GM18507 (cell line): ENCODE data around the gene LSG1.
A peak's percentile ranks its signal among the peaks of the same experiment; 100 is the strongest.
"Not testable (repeated sequence)": the region's sequence is repeated elsewhere in the genome, so short reads cannot be mapped to it uniquely, and the experiment has no call there.

ENCODE experiments used
- DNase-seq: peaks from one replicate; pipeline ENCODE4 v3.0.0; 2011; ENCODE audit warnings: low read depth; ENCODE audit not compliant: insufficient read length; ENCODE audit errors: extremely low spot score
- FAIRE-seq: peaks from 2 replicates; lab custom pipeline; 2011; peaks lifted over from hg19 to GRCh38; lab: Jason Lieb, UNC

The LSG1 gene

DNA sequence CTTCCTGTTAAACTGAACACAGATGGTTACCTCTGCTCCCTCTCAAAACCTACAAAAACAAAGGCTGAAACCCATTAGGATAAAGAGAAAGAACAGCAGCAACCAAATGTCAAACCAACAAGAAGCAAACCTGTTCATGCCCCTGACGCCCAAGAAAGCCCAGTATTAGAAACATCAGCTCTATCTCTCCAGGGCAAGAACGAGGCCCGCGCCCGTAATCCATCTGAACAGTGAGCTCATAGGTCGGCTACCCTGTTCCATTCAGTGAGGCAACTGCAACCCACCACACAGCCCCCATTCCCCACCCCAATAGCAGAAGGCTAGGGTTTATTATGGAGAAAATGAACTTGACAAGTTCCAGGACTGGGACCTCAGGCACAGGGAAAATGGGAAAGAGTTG is 10.0 kb downstream of the LSG1 start:
- FAIRE-seq (no peak), DNase-seq (no peak)

DNA sequence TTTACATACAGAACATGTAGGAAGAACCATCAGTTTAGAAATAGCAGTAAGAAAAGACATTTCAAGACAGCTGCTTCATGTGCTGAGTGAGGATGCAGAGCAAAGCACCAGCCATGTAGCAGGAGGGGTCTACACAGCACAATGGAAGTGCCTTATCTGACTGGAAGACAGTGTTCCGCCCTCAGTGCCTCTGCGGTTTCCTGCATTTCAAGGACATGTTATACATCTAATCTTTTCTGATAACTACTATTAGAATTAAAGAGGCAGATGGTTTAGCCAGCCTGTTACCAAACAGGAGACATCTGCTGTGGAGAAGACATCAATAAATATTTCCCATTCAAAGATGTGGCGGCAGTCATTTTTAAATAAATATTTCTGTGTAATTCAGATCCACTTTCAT is 10.6 kb downstream of the LSG1 start:
- DNase-seq, result no peak
- FAIRE-seq, result no peak

DNA sequence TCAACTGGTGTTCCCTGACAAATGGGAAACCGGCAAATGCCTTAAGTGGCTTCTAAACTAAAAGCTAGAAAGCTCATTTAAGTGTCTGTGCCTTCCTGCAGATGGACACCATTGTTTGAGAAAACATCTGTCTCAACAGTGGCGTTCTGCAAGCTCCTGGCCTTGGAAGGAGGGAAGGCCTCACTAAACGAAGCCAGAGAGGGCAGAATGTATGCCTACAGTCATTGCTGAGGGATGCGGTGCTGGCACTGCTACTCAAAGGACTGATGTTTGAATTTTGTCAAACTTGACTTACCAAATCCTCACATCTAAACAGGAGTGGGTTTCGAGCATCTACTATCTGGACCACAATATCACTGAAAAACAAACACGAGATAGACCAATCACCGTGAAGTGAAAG is 12.2 kb downstream of the LSG1 start:
- FAIRE-seq, result no peak
- no peak for DNase-seq

DNA sequence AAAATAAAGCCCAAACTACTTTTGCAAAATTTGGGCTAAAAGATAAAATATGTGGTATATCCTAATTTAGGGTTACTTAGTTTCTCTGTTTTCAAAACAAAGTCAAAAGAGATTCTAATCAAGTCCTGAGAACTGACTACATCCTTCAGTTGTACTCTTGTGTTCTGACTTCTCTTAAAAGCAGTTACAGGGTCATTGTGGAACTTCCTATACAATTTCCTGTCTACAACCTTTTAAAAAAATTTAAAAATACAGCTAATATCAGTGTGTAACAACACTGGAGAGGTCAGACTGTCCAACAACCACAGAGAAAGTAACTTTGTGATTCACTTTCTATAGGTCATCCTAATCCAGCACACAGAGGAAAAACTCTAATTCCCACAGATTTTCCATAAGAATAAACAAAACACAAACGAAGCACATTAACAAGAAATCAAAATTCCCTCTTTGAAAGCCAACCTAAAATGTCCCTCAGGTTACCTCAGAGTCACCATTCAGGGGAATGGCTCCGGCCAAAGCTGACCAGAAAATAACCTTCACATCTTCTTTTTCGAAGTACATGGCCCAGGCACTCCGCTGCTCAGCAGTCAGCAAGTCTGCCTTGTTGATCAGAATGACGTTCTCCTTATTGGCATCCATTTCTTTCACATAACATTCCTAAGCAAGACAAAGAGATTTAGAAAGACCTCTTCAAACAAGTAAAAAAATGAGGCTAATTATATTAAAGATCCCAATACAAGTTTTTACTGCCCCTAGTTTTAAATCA is 13.3 kb downstream of the LSG1 start:
- FAIRE-seq, result no peak

DNA sequence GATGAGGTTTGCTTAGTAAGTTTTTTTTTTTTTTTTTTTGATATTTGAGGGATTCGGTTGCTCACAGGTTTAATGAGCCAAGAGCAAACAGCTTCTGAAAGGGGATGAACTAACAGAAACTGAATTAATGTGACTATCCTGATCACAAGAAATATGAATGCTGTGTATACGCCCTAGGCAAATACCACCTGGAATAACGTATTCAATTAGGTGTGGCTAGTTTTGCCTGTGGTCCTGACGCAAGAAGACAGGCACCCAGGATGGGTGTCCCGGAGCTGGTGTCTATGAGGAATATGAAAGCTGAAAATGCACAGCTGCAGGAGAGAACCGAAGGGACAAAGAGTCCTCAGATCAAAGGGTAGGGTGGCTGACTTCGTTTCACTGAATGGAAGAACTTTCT is 14.6 kb downstream of the LSG1 start:
- DNase-seq (no peak), FAIRE-seq (no peak)

More for the DNA sequence above, 13.3 kb downstream of the LSG1 start:
- no peak for DNase-seq

DNA sequence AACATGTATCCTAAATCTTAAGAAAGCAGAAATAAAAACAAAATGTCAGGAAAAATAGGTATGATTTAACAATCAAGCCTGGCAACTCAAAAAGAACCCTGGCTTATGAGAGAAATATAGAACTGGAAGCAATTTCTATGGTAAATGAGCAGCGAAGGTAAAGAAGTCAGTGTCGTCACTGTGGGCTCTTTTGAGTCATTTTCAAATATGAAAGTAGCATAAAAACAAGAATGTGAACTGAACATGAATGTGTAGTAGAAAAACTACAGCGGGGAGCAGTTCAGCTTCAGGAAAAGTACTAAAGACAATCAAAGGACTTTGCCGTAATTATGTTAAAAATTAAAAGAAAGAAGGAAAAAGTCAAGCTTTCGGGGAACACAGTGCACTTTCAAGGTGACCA is 17.5 kb downstream of the LSG1 start:
- peak; percentile 79 for FAIRE-seq

DNA sequence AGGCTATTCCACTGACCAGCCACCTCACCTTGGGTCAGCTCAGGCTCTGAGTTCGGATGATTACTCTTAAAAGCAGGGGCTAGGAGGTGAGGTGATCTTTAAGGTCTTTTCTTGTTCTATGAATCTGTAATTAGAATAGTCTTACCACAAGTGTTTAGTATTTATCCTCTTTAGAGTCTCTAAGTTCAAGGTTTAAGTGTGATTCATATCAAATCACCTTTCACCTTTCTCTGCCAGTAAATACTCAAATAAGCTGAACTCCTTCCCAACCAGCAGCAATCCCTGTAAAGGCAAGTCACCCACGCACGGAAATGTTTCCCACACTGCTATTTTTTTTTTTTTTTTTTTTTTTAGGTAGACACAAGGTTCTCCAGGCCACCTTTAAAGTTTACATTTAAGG is 24.2 kb downstream of the LSG1 start:
- DNase-seq (no peak), FAIRE-seq (no peak)

More for the DNA sequence above, 17.5 kb downstream of the LSG1 start:
- no peak for DNase-seq

DNA sequence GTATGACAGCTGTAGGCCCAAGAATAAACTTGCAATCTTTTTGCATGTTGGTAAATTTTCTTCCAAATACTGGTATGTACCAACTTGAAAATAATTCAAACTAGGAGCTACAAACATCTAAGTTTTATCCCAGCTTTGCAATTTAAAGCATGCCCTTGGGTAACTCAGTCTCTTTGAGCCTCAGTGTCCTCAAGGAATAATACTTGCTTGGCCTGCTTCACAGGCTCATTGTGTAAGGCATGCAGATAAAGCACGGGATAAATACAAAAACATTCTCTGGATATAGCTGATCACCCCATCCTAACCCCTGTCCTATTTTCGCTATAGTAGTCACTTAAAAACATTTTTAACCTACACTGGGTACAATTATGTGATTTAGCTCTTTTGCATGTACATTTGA is 29.2 kb downstream of the LSG1 start:
- no peak for FAIRE-seq
- DNase-seq, result no peak

DNA sequence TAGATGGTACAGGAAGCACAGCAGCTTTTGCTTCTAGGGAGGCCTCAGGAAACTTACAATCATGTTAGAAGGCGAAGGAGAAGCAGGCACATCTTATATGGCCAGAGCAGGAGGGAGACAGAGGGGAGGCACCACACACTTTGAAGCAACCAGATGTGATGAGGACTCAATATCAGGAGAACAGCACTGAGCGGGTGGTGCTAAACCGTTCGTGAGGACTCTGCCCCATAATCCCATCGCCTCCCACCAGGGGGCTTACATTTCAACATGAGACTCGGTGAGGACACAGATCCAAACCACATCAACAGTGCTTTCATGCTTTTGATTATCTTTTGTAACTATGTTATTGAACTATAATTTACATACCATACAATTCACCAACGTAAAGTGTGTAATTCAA is 31.2 kb downstream of the LSG1 start:
- FAIRE-seq (peak; percentile 45), DNase-seq (no peak)

DNA sequence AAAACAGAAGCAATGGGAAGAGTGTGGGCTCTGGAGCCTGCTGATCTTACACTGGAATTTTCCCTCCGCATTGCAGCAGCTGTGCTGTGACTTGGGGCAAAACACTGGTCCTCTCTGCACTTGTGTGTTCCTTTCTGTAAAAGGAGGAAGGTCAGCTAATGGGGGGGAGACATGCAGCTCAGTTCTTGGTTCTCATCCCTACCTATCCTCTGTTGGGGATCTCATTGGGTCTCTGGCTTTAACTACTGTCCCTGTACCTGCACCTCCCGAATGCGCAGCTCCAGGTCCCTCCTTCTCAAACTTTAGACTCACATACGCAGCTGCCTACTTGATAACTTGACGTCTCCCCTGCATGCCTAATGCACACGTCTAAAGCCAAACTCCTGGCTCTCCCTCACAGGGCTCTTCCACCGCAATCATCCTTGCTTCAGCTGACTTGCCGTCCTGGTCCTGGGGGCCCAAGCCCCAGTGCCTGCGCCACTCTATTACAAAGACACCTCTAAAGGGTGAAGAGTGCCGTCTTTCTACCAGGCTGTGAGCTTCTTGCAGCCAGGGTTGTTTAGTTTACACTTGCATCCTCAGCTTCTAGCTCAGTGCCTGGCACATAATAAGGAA is 32.9 kb downstream of the LSG1 start:
- no peak for DNase-seq
- no peak for FAIRE-seq

DNA sequence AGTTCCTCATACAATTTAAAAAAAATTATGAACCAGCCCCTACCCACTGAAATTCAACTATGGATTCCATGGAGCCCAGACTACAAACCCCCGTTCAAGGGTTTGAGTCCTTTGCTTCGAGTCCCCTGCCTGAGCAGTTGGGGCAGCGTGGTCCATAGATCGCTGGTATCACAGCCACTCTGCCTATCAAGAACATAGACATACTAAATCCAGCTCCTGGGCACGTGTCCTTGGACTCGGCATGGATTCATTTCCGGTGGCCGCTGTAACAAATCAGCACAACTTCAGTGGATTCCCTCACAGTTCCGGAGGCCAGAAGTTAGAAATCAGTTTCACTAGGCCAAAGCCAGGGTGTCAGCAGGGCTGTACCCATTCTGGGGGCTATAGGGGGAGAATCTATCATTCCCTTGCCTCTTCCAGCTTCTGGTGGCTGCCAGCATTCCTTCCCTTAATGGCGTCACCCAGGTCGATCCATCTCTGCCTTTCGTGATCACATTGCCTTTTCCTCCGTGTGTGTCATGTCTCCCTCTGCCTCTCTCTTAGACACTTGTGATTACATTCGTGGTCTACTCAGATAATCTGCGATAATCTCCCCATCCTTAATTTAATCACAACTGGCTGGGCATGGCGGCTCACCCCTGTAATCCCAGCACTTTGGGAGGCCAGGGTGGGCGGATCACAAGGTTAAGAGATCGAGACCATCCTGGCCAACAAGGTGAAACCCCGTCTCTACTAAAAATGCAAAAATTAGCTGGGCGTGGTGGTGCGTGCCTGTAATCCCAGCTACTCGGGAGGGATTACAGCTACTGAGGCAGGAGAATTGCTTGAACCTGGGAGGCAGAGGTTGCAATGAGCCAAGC is 34.2 kb downstream of the LSG1 start:
- FAIRE-seq (no peak), DNase-seq (no peak)

DNA sequence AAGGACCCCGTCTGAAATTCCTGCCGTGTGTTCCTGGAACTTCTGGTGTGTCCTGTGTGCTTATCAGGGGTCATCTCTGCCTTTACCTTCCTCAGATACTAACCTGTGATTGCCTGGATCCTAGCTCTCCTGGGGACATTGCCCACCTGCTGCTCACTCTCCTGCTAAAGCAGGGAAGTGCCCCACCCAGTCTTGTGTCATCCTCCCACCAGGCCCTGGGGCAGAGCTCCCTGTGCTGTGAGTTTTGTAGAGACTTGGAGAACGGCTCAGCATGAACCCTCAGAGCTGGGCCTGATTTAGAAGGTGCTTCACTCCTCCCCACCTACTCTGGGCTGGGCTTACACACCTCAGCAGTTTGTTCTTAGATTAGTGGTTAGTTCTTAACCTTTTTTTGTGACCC is 34.9 kb downstream of the LSG1 start:
- no peak for DNase-seq
- FAIRE-seq, result no peak

DNA sequence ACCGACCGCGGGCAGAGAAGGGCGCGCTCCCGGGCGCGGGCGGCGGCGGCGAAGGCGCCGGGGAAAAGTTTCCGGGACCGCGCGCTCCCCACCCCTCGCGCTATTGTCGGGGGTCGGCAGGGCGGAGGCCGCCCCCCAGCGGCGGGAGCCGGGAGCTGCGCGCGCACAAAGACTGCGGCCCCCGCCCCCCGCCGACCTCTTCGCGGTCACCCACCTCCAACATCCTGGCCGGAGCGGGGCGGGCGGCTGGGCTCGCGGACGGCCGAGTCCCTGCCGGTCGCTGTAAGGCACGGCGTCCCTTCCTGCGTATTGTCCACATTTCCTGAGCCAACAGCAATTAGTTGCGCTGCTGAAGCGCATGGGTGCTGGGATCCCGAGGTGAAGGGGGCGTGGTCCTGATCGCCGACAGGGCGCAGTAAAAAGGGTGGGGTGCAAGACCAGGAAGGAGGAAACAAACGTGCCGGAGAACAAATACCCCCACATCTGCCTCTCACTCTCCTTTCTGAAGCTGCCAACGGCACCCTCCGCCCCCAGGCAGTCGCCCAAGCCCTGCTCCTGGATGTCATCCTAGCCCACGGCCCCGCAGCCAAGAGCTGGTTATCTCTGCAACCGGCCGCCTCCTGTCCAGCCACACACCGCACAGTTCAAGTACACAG is 38.5 kb downstream of the LSG1 start, which contains the start of gene TMEM44:
Gene TMEM44 (minus strand): TSS at position 71 of the 656 bp plus-strand sequence. CDS start 204 bp downstream, outside the sequence.
- DNase-seq, result peak; percentile 75
- peak; percentile 26 for FAIRE-seq

DNA sequence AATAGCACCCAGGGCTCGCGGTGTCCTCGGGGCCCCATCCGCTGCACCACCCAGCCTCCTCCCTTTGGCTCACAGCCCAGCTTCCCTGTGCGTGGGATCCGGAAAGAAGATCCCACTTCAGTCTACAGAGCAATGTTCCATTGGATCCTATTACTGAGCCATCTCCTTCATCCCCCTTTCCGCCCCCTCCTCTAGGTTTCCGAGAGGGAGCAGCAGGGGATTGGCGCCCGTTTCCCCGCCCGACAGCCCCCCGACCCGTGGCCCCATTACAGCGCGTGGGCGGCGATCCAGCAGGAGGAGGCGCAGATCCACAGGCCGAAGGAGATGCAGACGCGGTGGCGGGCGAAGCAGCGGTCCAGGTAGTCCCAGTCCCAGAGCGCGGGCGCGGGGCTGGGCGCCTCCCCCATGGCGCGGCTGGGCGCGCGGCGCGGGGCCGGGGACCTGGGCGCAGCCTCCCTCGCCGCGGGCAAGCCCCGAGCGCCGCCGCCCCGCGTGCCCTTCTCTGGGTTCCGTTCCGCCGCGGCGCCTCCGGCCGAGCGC is 39.1 kb downstream of the LSG1 start:
- DNase-seq (no peak), FAIRE-seq (no peak)

DNA sequence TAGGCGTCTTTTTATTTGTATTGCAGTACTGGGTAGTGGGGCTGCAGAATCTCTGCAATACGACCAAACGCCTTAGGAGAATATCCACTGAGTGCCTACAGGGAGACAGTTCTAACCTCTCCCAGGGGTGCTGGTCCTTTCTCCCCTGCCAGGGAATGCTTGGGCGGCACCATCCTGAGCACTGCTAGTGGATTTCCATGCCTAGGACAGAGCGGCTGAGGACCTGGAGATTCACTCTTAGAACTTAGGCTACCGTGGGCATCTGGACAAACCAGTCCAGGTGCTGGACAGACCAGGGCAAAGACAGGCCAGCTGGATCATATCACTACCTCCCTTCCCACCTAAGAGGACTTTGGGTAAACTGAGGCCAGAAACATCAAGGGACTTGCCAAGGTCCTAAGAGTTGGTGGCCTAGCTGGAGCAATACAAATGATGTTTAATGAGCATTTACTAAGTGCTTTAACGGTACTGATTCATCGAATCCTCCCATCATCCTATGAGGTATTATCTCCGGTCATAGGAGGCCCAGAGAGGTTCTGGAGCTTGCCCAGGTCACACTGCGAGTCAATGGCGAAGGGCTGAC is 39.7 kb downstream of the LSG1 start:
- DNase-seq, result no peak
- FAIRE-seq, result no peak

DNA sequence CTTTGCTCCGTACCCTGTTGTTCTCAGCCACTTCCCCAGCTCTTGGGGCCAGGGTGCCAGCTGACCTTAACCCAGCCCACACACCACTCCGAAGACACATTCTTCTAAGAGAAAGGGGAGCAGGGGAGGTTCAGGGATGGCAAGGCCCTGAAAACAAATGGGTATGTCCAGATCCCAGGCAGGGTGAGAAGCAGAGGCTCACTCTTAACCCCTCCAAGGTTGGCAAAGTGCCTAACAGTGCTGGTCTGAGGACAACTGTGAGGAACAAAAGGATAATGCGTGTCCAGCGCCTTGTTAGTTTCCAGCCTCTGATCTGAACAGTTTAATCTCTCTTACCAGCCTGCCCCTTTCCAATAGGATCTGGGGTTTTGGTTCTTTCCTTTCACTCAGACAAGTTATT is 40.3 kb downstream of the LSG1 start:
- DNase-seq, result no peak
- FAIRE-seq, result no peak

DNA sequence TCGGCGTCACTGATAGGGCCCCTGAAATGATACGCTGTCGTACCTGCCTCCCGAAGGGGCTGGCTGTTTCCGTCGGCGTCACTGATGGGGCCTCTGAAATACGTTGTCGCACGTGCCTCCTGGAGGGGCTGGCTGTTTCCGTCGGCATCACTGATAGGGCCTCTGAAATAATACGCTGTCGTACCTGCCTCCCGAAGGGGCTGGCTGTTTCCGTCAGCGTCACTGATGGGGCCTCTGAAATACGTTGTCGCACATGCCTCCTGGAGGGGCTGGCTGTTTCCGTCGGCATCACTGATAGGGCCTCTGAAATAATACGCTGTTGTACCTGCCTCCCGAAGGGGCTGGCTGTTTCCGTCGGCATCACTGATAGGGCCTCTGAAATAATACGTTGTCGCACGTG is 41.3 kb downstream of the LSG1 start:
- not testable (repeated sequence) for FAIRE-seq, DNase-seq

DNA sequence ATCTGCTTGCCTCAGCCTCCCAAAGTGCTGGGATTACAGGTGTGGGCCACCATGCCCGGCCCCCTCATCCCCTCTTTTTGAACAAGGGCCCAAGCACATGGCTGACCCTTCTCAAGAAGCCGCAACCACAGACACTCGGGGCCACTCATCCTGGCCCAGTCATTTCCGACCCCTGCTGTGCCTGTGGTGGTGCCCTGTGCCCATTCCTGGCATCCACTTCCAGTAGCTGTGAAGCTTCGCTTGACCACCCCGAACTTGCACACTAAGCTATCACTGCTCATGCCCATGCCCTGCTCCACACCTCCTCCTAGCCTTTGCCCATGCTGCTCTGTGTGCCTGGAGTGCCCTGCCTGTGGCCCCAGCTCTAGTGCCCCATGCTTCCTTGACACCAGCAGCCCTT is 47.0 kb downstream of the LSG1 start:
- no peak for DNase-seq
- FAIRE-seq, result no peak
